HG02870 (cell line): ENCODE measurements around the gene ZNF888.
"Not testable (repeated sequence)": the region's sequence is repeated elsewhere in the genome, so short reads cannot be mapped to it uniquely, and the experiment has no call there.

Source experiments
- ATAC-seq: cut with Tn5 transposase; IDR thresholded peaks from one replicate; pipeline ENCODE4 v1.9.1; 2021; ENCODE audit warnings: mild to moderate bottlenecking, moderate library complexity; ENCODE audit not compliant: unreplicated experiment

ZNF888 gene

GRCh38 chr19:52922841-52923777, at the start of gene ZNF888:
Gene ZNF888, minus strand, starts transcription at chr19:52923428. Its CDS starts 5,555 bp downstream, at chr19:52917873.
- peak; percentile 88 for ATAC-seq

- no peak for ATAC-seq
Observed at GRCh38 chr19:52967772-52968171, 44.5 kb upstream of the ZNF888 start.

- peak; percentile 8 for ATAC-seq
Observed at GRCh38 chr19:52963247-52963618, 40.0 kb upstream of the ZNF888 start.

- ATAC-seq = peak; percentile 95
Observed at GRCh38 chr19:52962394-52963246, 39.4 kb upstream of the ZNF888 start, which contains the start of gene ZNF816. Gene ZNF816, minus strand, starts transcription at chr19:52962881. Its CDS starts 6,792 bp downstream, at chr19:52956089.

GRCh38 chr19:52961981-52962380, 38.8 kb upstream of the ZNF888 start:
- no peak for ATAC-seq

- no peak for ATAC-seq
Observed at GRCh38 chr19:52959613-52960295, 36.5 kb upstream of the ZNF888 start.

- ATAC-seq = no peak
Observed at GRCh38 chr19:52957591-52957990, 34.4 kb upstream of the ZNF888 start.

GRCh38 chr19:52956917-52957316, 33.7 kb upstream of the ZNF888 start:
- ATAC-seq = no peak

- ATAC-seq = no peak
Observed at GRCh38 chr19:52949422-52949821, 26.2 kb upstream of the ZNF888 start.

- ATAC-seq = no peak
Observed at GRCh38 chr19:52948025-52948770, 25.0 kb upstream of the ZNF888 start.

- ATAC-seq = no peak
Observed at GRCh38 chr19:52946322-52947310, 23.4 kb upstream of the ZNF888 start.

GRCh38 chr19:52945652-52946321, 22.6 kb upstream of the ZNF888 start:
- ATAC-seq = no peak

- not testable (repeated sequence) for ATAC-seq
Observed at GRCh38 chr19:52944703-52945493, 21.7 kb upstream of the ZNF888 start.

- no peak for ATAC-seq
Observed at GRCh38 chr19:52943884-52944643, 20.8 kb upstream of the ZNF888 start.

GRCh38 chr19:52943134-52943883, 20.1 kb upstream of the ZNF888 start:
- ATAC-seq = no peak
